ENCODE results near the gene ZFYVE28. TPM values are rescaled to one million over a fixed set of nuclear protein-coding genes. Genes with fewer than 3 reads are reported as not detected.

The ZFYVE28 gene
- total RNA-seq, 1 experiment from 2014 or later: 19.2 TPM

GRCh38 chr4:2296631-2297601, 121.5 kb downstream of the ZFYVE28 start:
- no TSS peak for BruUV-seq (replicated peaks)
- no peak overlapping the region for H3K9ac ChIP-seq (ENCODE audit: low read length)
- H3K4me1 ChIP-seq (ENCODE audit: control insufficient read depth in 1 of 2, insufficient read depth in 2 of 2, low read length in 2 of 2): no peaks in the 10 kb centered on the region
- H3K79me2 ChIP-seq (ENCODE audit: insufficient read depth, low read length): no peaks in the 10 kb centered on the region
- no peaks in the 10 kb centered on the region for H3K9me3 ChIP-seq (ENCODE audit: control insufficient read depth in 1 of 2, insufficient read depth in 1 of 2, low read depth in 1 of 2, low read length in 2 of 2)
- intact Hi-C loops (cut with micrococcal nuclease): no loop called here
- H3K4me2 ChIP-seq (ENCODE audit: low read length): no peak overlapping the region
- ChIA-PET POLR2A (no interaction called here), CTCF (no interaction called here), RAD21 (ENCODE audit: low non-redundant PET in 1 of 2, low total read pairs in 2 of 2, uncharacterized antibody in 2 of 2, unreplicated experiment in 2 of 2) (no interaction called here)
- no peak for DNase-seq (ENCODE audit: low read depth, low spot score)
- H2AFZ ChIP-seq (ENCODE audit: low read depth, low read length, poor library complexity, severe bottlenecking): no peak overlapping the region
- H3K4me3 ChIP-seq (replicated peaks in 1 of 2; ENCODE audit: low read depth in 1 of 2, low read length in 2 of 2): no peak overlapping the region
- no peaks in the 10 kb centered on the region for H3K36me3 ChIP-seq (ENCODE audit: control insufficient read depth in 1 of 2, insufficient read depth in 2 of 2, low read length in 2 of 2)
- TF ChIP-seq SIN3A (IDR thresholded peaks at IDR 0.05; ENCODE audit: low read depth) (no peak), EZH2 (IDR thresholded peaks at IDR 0.05) (no peak), CBX3 (IDR thresholded peaks at IDR 0.05; ENCODE audit: low read depth) (no peak), ZBTB33 (IDR thresholded peaks at IDR 0.05; ENCODE audit: extremely low read depth, insufficient replicate concordance, low read length) (no peak), REST (IDR thresholded peaks at IDR 0.05; ENCODE audit: low read depth) (no peak), ZNF274 (IDR thresholded peaks at IDR 0.05; ENCODE audit: low read depth, low read length) (no peak), CTCF (IDR thresholded peaks at IDR 0.05 in 2 of 3, conservative IDR thresholded peaks at IDR 0.05 in 1 of 3; ENCODE audit: borderline replicate concordance in 1 of 3, insufficient read depth in 1 of 3, low read depth in 2 of 3, low read length in 2 of 3) (no peak), FOSL1 (IDR thresholded peaks at IDR 0.05; ENCODE audit: low read depth) (no peak), RAD21 (IDR thresholded peaks at IDR 0.05; ENCODE audit: low read depth) (no peak), SRF (IDR thresholded peaks at IDR 0.05; ENCODE audit: low read depth) (no peak), EGR1 (IDR thresholded peaks at IDR 0.05; ENCODE audit: low read depth) (no peak)
- H3K9me2 ChIP-seq (ENCODE audit: insufficient read depth): no peaks in the 10 kb centered on the region
- no peaks in the 10 kb centered on the region for H3K27me3 ChIP-seq (ENCODE audit: insufficient read depth, low read length)
- H4K20me1 ChIP-seq (ENCODE audit: insufficient read depth): no peaks in the 10 kb centered on the region
- no peak overlapping the region for H3K27ac ChIP-seq (ENCODE audit: low read depth, low read length)
- no peak for ATAC-seq

All from HCT116 (cell line).